ENCODE results near the gene YIPF2. TPM values are rescaled to one million over a fixed set of nuclear protein-coding genes. Genes with fewer than 3 reads are reported as not detected.

YIPF2 gene
- total RNA-seq, 1 experiment from 2014 or later, result 29.0 TPM

DNA sequence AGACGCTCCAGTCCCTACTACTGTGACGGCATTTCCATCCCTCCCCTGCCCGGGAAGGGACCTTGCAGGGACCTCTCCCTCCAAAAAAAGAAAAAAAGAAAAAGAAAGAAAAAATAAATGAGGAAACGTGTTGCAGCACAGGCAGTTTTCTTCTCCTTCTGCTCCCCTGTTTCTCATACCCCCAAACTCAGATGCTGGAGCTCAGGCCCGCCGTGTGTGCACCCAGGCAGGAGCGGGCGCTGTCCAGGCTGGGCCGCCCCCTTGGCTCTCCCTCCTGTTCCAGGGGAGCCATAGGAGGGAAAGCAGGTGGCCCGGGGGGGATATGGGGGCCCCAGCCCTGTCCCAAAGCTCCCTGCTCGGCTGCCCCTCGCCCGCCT, 5.8 kb downstream of the YIPF2 start:
- H3K27ac ChIP-seq (ENCODE audit: low read length), result no peak overlapping the region
- ChIA-PET CTCF (no interaction called here), POLR2A (no interaction called here)
- H3K36me3 ChIP-seq (ENCODE audit: control insufficient read depth, insufficient read depth, low read length), result no peaks in the 10 kb centered on the region
- DNase-seq (ENCODE audit: low read depth, low spot score) (no peak), ATAC-seq (no peak)
- TF ChIP-seq, protein P1, sequence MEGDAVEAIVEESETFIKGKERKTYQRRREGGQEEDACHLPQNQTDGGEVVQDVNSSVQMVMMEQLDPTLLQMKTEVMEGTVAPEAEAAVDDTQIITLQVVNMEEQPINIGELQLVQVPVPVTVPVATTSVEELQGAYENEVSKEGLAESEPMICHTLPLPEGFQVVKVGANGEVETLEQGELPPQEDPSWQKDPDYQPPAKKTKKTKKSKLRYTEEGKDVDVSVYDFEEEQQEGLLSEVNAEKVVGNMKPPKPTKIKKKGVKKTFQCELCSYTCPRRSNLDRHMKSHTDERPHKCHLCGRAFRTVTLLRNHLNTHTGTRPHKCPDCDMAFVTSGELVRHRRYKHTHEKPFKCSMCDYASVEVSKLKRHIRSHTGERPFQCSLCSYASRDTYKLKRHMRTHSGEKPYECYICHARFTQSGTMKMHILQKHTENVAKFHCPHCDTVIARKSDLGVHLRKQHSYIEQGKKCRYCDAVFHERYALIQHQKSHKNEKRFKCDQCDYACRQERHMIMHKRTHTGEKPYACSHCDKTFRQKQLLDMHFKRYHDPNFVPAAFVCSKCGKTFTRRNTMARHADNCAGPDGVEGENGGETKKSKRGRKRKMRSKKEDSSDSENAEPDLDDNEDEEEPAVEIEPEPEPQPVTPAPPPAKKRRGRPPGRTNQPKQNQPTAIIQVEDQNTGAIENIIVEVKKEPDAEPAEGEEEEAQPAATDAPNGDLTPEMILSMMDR (IDR thresholded peaks at IDR 0.05), result no peak
- no peak for TF ChIP-seq TCF7L2 (IDR thresholded peaks at IDR 0.05; ENCODE audit: low read depth, low read length)
- TF ChIP-seq, protein P2, sequence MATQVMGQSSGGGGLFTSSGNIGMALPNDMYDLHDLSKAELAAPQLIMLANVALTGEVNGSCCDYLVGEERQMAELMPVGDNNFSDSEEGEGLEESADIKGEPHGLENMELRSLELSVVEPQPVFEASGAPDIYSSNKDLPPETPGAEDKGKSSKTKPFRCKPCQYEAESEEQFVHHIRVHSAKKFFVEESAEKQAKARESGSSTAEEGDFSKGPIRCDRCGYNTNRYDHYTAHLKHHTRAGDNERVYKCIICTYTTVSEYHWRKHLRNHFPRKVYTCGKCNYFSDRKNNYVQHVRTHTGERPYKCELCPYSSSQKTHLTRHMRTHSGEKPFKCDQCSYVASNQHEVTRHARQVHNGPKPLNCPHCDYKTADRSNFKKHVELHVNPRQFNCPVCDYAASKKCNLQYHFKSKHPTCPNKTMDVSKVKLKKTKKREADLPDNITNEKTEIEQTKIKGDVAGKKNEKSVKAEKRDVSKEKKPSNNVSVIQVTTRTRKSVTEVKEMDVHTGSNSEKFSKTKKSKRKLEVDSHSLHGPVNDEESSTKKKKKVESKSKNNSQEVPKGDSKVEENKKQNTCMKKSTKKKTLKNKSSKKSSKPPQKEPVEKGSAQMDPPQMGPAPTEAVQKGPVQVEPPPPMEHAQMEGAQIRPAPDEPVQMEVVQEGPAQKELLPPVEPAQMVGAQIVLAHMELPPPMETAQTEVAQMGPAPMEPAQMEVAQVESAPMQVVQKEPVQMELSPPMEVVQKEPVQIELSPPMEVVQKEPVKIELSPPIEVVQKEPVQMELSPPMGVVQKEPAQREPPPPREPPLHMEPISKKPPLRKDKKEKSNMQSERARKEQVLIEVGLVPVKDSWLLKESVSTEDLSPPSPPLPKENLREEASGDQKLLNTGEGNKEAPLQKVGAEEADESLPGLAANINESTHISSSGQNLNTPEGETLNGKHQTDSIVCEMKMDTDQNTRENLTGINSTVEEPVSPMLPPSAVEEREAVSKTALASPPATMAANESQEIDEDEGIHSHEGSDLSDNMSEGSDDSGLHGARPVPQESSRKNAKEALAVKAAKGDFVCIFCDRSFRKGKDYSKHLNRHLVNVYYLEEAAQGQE (IDR thresholded peaks at IDR 0.05; ENCODE audit: insufficient read depth in 1 of 2, low read depth in 2 of 2, low read length in 1 of 2), result no peak
- no peak for TF ChIP-seq SIN3A (IDR thresholded peaks at IDR 0.05; ENCODE audit: borderline replicate concordance, insufficient read depth, low read depth, low read length)
- TF ChIP-seq POLR2AphosphoS5 (IDR thresholded peaks at IDR 0.05; ENCODE audit: low read depth, low read length), result no peak
- H3K4me3 ChIP-seq (ENCODE audit: low read depth in 2 of 2, low read length in 2 of 2), result no peak overlapping the region
- H3K9me3 ChIP-seq (ENCODE audit: control insufficient read depth, insufficient read depth, low read depth, low read length), result no peaks in the 10 kb centered on the region
- TSS peak; percentile 70 for BruUV-seq (replicated peaks)
- in situ Hi-C loops (cut with HindIII; ENCODE audit: low pct_unique_long_range_greater_than_20kb, low sequenced_read_pairs), result no loop called here
- H3K4me1 ChIP-seq (ENCODE audit: control insufficient read depth, insufficient read depth, low read length), result peaks cover 4% of the 10 kb centered on the region; the same call in 1 of the 2 replicates
- intact Hi-C loops (cut with micrococcal nuclease; ENCODE audit: unreplicated experiment), result no loop called here
- no peaks in the 10 kb centered on the region for H3K27me3 ChIP-seq (ENCODE audit: control insufficient read depth, insufficient read depth, low read length)

DNA sequence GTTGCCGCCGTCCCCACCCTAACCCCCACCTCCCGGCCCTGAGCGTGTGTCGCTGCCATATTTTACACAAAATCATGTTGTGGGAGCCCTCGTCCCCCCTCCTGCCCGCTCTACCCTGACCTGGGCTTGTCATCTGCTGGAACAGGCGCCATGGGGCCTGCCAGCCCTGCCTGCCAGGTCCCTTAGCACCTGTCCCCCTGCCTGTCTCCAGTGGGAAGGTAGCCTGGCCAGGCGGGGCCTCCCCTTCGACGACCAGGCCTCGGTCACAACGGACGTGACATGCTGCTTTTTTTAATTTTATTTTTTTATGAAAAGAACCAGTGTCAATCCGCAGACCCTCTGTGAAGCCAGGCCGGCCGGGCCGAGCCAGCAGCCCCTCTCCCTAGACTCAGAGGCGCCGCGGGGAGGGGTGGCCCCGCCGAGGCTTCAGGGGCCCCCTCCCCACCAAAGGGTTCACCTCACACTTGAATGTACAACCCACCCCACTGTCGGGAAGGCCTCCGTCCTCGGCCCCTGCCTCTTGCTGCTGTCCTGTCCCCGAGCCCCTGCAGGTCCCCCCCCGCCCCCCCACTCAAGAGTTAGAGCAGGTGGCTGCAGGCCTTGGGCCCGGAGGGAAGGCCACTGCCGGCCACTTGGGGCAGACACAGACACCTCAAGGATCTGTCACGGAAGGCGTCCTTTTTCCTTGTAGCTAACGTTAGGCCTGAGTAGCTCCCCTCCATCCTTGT, 6.4 kb downstream of the YIPF2 start:
- no peak for DNase-seq (ENCODE audit: low read depth, low spot score)
- ChIA-PET POLR2A (no interaction called here), CTCF (no interaction called here)
- intact Hi-C loops (cut with micrococcal nuclease; ENCODE audit: unreplicated experiment) (no loop called here), in situ Hi-C loops (cut with HindIII; ENCODE audit: low pct_unique_long_range_greater_than_20kb, low sequenced_read_pairs) (no loop called here)
- H3K27me3 ChIP-seq (ENCODE audit: control insufficient read depth, insufficient read depth, low read length), result no peaks in the 10 kb centered on the region
- BruUV-seq (replicated peaks), result no TSS peak
- H3K36me3 ChIP-seq (ENCODE audit: control insufficient read depth, insufficient read depth, low read length), result no peaks in the 10 kb centered on the region
- H3K4me3 ChIP-seq (ENCODE audit: low read depth in 2 of 2, low read length in 2 of 2), result no peak overlapping the region
- no peaks in the 10 kb centered on the region for H3K4me1 ChIP-seq (ENCODE audit: control insufficient read depth, insufficient read depth, low read length)
- no peaks in the 10 kb centered on the region for H3K9me3 ChIP-seq (ENCODE audit: control insufficient read depth, insufficient read depth, low read depth, low read length)
- 0 out of 2 replicates have a peak, but pooled peaks have one; percentile 28 for ATAC-seq
- no peak; the same call in 1 of the 2 replicates for TF ChIP-seq POLR2AphosphoS5 (IDR thresholded peaks at IDR 0.05; ENCODE audit: low read depth, low read length)
- no peak for TF ChIP-seq SIN3A (IDR thresholded peaks at IDR 0.05; ENCODE audit: borderline replicate concordance, insufficient read depth, low read depth, low read length)
- TF ChIP-seq, protein P2 (IDR thresholded peaks at IDR 0.05; ENCODE audit: insufficient read depth in 1 of 2, low read depth in 2 of 2, low read length in 1 of 2), result no peak
- TF ChIP-seq TCF7L2 (IDR thresholded peaks at IDR 0.05; ENCODE audit: low read depth, low read length), result no peak
- TF ChIP-seq, protein P1 (IDR thresholded peaks at IDR 0.05), result no peak
- H3K27ac ChIP-seq (ENCODE audit: low read length), result no peak overlapping the region

Measured in Panc1 (cell line).